SK-N-MC (cell line): ENCODE data around the gene MOB3B.

Experiments used
- EZH2 ChIP-seq: fragments of 200-600 bp; sonication (generic); IDR thresholded peaks from one replicate; pipeline ENCODE4 v1.6.1; 2017; ENCODE audit warnings: antibody characterized with exemption
- FOXP2 ChIP-seq: optimal IDR thresholded peaks from 2 replicates; pipeline ENCODE3; 2011; ENCODE audit warnings: mild to moderate bottlenecking, moderate library complexity; ENCODE audit not compliant: insufficient read depth; ENCODE audit errors: extremely low read length, control extremely low read depth
- POLR2AphosphoS5 ChIP-seq: IDR thresholded peaks from 2 replicates; pipeline ENCODE4 v1.6.1; 2012; ENCODE audit warnings: mild to moderate bottlenecking, low read depth, low read length, borderline replicate concordance

DNA sequence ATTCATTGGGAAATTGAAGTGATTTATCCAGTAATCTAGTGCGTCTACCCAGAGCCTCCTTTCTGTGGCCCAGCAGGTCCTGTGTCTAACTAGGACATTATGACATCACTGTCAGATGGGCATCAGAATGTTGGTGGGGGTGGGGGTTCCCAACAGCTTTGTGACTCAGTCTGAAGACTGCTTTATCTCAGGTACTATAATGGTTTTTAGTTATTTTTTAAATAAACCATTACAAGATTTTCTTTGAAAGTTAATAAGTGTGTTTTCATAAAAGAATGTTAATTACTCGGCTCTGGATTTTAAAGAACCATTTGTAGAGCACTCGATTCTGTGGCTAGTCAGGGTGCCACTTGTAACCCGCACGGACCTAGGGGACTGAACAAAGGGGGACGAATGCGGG lies 232.6 kb downstream of the MOB3B start, which contains the start of gene EQTN:
- TF ChIP-seq POLR2AphosphoS5 (no peak), EZH2 (no peak), FOXP2 (no peak)
